ENCODE results near the gene ADAM19.
"Not testable (repeated sequence)": the region's sequence is repeated elsewhere in the genome, so short reads cannot be mapped to it uniquely, and the experiment has no call there.

ADAM19 gene

GRCh38 chr5:157459715-157460599, 115.6 kb downstream of the ADAM19 start, which contains the start of gene NIPAL4:
NIPAL4 (plus strand) TSS chr5:157460213; CDS start chr5:157460321, 108 bp downstream.
- peak; percentile 55 for DNase-seq

GRCh38 chr5:157458835-157459234, 116.7 kb downstream of the ADAM19 start:
- no peak for DNase-seq

- DNase-seq = no peak
Measured at GRCh38 chr5:157457391-157457790, 118.2 kb downstream of the ADAM19 start.

GRCh38 chr5:157456301-157456700, 119.3 kb downstream of the ADAM19 start:
- DNase-seq = no peak

GRCh38 chr5:157455057-157455456, 120.5 kb downstream of the ADAM19 start:
- DNase-seq = no peak

- no peak for DNase-seq
Measured at GRCh38 chr5:157454273-157454672, 121.3 kb downstream of the ADAM19 start.

GRCh38 chr5:157451806-157452205, 123.8 kb downstream of the ADAM19 start:
- no peak for DNase-seq

- DNase-seq = no peak
Measured at GRCh38 chr5:157450024-157450423, 125.6 kb downstream of the ADAM19 start.

GRCh38 chr5:157449011-157449723, 126.4 kb downstream of the ADAM19 start:
- DNase-seq = no peak

- DNase-seq = no peak
Measured at GRCh38 chr5:157447201-157447637, 128.4 kb downstream of the ADAM19 start.

- no peak for DNase-seq
Measured at GRCh38 chr5:157446412-157446935, 129.1 kb downstream of the ADAM19 start.

GRCh38 chr5:157445745-157446411, 129.7 kb downstream of the ADAM19 start:
- no peak for DNase-seq

GRCh38 chr5:157444224-157444623, 131.4 kb downstream of the ADAM19 start:
- no peak for DNase-seq

- DNase-seq = no peak
Measured at GRCh38 chr5:157443041-157443549, 132.5 kb downstream of the ADAM19 start.

- DNase-seq = no peak
Measured at GRCh38 chr5:157434096-157434495, 141.5 kb downstream of the ADAM19 start.

- peak; percentile 18 for DNase-seq
Measured at GRCh38 chr5:157431544-157432200, 143.9 kb downstream of the ADAM19 start.

- not testable (repeated sequence) for DNase-seq
Measured at GRCh38 chr5:157429920-157430319, 145.7 kb downstream of the ADAM19 start.
